Measurements from ENCODE around the gene OCEL1.

GRCh38 chr19:17226002-17226933 is at the start of gene OCEL1:
- no peak for TF ChIP-seq CTCF (IDR thresholded peaks at IDR 0.05; ENCODE audit: low read depth, low read length, poor library complexity, severe bottlenecking)
- TF ChIP-seq EZH2phosphoT487 (IDR thresholded peaks at IDR 0.05; ENCODE audit: borderline replicate concordance, low read length), result no peak

Measured in DOHH2 (cell line).